Lung (tissue), 12 donors: Measurements from ENCODE around the gene FMO3. TPM values are rescaled to one million over a fixed set of nuclear protein-coding genes. Genes with fewer than 3 reads are reported as not detected.
A peak's percentile ranks its signal among the peaks of the same experiment; 100 is the strongest.

Source experiments
- ATAC-seq: fragments of 200-7000 bp; cut with Tn5 transposase; one replicate; pipeline ENCODE4 v1.9.1; 2020; ENCODE audit warnings: moderate number of reproducible peaks; ENCODE audit not compliant: insufficient read depth, low FRiP score
- DNase-seq, 3 donors: peaks; one replicate each; pipeline ENCODE4 v3.0.0-alpha.2; 2013 to 2017
- H3K27ac ChIP-seq, 2 donors: one replicate each; pipeline ENCODE4 v1.5.1; 2013; ENCODE audit warnings: mild to moderate bottlenecking in 2 of 2, moderate library complexity in 2 of 2, control low read depth in 1 of 2, inconsistent platforms in 1 of 2, low read depth in 1 of 2, low read length in 1 of 2
- H3K27me3 ChIP-seq, 3 donors: one replicate each; pipeline ENCODE4 v1.5.1; 2013; ENCODE audit warnings: low read length in 2 of 3; ENCODE audit not compliant: control insufficient read depth in 3 of 3, insufficient read depth in 3 of 3
- H3K36me3 ChIP-seq, 4 donors: one replicate each; pipeline ENCODE4 v1.5.1; 2013; ENCODE audit warnings: low read length in 4 of 4, mild to moderate bottlenecking in 1 of 4, moderate library complexity in 1 of 4; ENCODE audit not compliant: control insufficient read depth in 4 of 4, insufficient read depth in 4 of 4
- H3K4me1 ChIP-seq, 5 donors: one replicate each; pipeline ENCODE4 v1.5.1; 2013; ENCODE audit warnings: low read length in 5 of 5, mild to moderate bottlenecking in 2 of 5, moderate library complexity in 1 of 5; ENCODE audit not compliant: control insufficient read depth in 5 of 5, insufficient read depth in 5 of 5
- H3K4me3 ChIP-seq: one replicate; pipeline ENCODE4 v1.5.1; 2013; ENCODE audit warnings: mild to moderate bottlenecking, control low read depth, moderate library complexity
- H3K9ac ChIP-seq, 2 donors: one replicate each; pipeline ENCODE4 v1.5.1; 2013; ENCODE audit warnings: low read length in 2 of 2, control low read depth in 1 of 2; ENCODE audit not compliant: insufficient read depth in 1 of 2
- H3K9me3 ChIP-seq, 4 donors: one replicate each; pipeline ENCODE4 v1.5.1; 2013; ENCODE audit warnings: low read length in 3 of 4, mild to moderate bottlenecking in 1 of 4, moderate library complexity in 1 of 4; ENCODE audit not compliant: control insufficient read depth in 4 of 4, insufficient read depth in 3 of 4
- WGBS, 2 donors: extraction: QIAGEN DNeasy Blood & Tissue Kit; methylation state at CpG; one replicate each; pipeline ENCODE4 v1.1.7; 2013; 5-methylcytosine and 5-hydroxymethylcytosine counted together
- polyA plus RNA-seq, 2 donors: library from polyadenylated mRNA; stranded (reverse); fragments of 200-250 nt; gene quantifications; one replicate each; pipeline ENCODE4 v1.2.1, GENCODE V29; 2013
- total RNA-seq, 2 donors: library from RNA; depleted of rRNA in 1 of 2; stranded (reverse); fragments of >200 nt in 1 of 2; gene quantifications; one replicate each; pipeline ENCODE4 v1.2.1, GENCODE V29; 2014 to 2021
- TF ChIP-seq, protein P1 (sequence below): IDR thresholded peaks from 2 replicates; pipeline ENCODE4 v1.5.1; 2012; ENCODE audit warnings: mild to moderate bottlenecking; ENCODE audit errors: control extremely low read depth, extremely low read depth
- donor health status: control.
- donor health status: control.
- donor health status: Bipolar disorder and iron deficiency.
- donor health status: healthy.
- donor health status: DM: yes; HTN: yes; CAD: no.

FMO3 gene
- total and polyA plus RNA-seq, 4 donors: 2.0 to 9.0 (median 5.8) TPM

DNA sequence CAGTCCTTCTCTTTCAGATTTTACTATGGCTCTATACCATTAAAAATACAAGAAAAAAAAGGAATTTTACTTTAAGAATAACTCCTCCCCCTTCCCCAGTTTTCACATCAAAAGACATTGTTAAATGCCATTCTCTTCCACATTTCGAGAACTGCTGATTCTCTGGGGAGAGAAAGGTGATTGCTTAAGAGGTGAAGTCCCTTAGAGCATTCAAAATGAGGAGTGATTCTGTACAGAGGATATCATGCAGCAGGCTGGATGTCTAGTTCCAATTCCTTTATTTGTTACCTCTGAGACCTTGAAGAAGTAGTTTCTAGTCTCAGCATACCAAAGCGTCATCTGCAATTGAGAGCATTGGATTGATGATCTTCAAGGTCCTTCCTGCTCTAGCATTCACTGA lies 46.9 kb downstream of the FMO3 start:
- Histone ChIP-seq H3K9me3 (no peaks in the 10 kb centered on the region), H3K36me3 (no peaks in the 10 kb centered on the region), H3K4me1 (peaks cover 3 to 47% (median 32%) of the 10 kb centered on the region in 5 donors), H3K4me3 (no peak overlapping the region), H3K27ac (peak overlapping the region in 1 of 2 donors; percentile 9), H3K9ac (no peak overlapping the region), H3K27me3 (no peaks in the 10 kb centered on the region)
- ATAC-seq (no peak), DNase-seq (no peak)
- TF ChIP-seq, protein P1, sequence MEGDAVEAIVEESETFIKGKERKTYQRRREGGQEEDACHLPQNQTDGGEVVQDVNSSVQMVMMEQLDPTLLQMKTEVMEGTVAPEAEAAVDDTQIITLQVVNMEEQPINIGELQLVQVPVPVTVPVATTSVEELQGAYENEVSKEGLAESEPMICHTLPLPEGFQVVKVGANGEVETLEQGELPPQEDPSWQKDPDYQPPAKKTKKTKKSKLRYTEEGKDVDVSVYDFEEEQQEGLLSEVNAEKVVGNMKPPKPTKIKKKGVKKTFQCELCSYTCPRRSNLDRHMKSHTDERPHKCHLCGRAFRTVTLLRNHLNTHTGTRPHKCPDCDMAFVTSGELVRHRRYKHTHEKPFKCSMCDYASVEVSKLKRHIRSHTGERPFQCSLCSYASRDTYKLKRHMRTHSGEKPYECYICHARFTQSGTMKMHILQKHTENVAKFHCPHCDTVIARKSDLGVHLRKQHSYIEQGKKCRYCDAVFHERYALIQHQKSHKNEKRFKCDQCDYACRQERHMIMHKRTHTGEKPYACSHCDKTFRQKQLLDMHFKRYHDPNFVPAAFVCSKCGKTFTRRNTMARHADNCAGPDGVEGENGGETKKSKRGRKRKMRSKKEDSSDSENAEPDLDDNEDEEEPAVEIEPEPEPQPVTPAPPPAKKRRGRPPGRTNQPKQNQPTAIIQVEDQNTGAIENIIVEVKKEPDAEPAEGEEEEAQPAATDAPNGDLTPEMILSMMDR: no peak
- 62 to 64% methylated on average over 2 of the region's 2 CpGs for WGBS, 2 donors

DNA sequence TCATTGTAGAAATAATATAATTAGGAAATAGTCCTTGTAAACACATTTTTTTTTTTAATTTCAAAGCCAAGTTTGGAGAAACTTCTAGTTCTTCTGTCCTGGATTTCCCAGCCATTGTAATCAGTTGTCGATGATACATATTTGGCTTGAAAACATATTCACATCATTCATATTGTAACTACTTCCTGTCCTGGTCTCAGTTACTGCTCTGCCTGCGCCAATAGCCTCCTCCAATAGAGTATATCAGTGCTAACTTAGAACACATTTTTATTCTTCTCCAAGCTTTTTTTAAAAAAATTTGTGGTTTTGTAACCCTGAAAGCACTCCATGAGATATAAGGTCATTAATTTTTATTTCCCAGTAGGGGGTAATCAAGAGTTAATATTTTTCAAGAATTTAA lies 48.3 kb downstream of the FMO3 start:
- Histone ChIP-seq H3K4me3 (no peak overlapping the region), H3K27ac (no peak overlapping the region), H3K27me3 (no peaks in the 10 kb centered on the region), H3K4me1 (peaks cover 3 to 61% (median 44%) of the 10 kb centered on the region in 5 donors), H3K36me3 (no peaks in the 10 kb centered on the region), H3K9ac (no peak overlapping the region), H3K9me3 (no peaks in the 10 kb centered on the region)
- ATAC-seq (no peak), DNase-seq (peak in 2 of 3 donors; percentile 80 to 92)
- TF ChIP-seq, protein P1: no peak
- WGBS, 2 donors: 56 to 75% methylated on average over 2 of the region's 2 CpGs

DNA sequence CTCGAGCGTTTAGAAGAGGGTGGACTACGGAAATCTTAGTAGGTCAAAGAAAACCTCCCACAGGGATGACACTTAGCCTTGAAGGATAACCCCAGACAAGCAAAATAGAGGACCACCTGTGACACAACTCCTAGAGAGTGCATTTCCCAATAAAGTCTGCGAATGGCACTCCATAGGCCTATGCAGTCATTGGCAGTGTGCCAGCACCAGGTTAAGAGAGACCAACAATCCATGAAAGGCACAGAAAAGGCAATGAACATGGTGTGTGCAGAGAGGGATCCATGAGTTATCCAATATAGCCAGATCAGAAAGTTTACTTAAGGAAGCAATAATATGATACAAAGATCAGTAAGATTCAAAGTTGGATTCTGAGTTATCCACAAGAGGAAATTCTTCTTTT lies 49.2 kb downstream of the FMO3 start:
- Histone ChIP-seq H3K27ac (peak overlapping the region; percentile 63 to 80), H3K9ac (no peak overlapping the region), H3K27me3 (no peaks in the 10 kb centered on the region), H3K36me3 (no peaks in the 10 kb centered on the region), H3K9me3 (no peaks in the 10 kb centered on the region), H3K4me3 (no peak overlapping the region), H3K4me1 (peaks cover 3 to 64% (median 44%) of the 10 kb centered on the region in 5 donors)
- ATAC-seq: no peak
- WGBS, 2 donors: 76% methylated on average over 4 of the region's 4 CpGs
- TF ChIP-seq, protein P1: no peak
- no peak for DNase-seq

DNA sequence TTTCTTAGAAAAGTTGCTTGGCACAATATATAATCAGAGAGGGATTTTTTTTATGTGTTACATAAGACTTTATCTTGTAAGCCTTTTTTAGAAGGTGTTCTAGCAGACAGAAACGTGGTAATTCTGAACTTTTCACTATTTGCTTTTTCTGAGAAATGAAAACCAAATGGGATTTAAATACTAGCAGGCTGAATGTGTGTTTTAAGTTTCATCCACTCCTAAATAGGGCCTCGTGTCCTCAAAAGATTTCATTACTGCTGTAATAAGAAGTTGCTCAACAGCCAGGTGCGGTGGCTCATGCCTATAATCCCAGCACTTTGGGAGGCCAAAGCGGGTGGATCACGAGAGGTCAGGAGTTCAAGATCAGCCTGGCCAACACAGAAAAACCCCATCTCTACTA lies 49.7 kb downstream of the FMO3 start:
- ATAC-seq: no peak
- Histone ChIP-seq H3K27ac (peak overlapping the region; percentile 63 to 83), H3K4me1 (peaks cover 3 to 64% (median 44%) of the 10 kb centered on the region in 5 donors), H3K36me3 (no peaks in the 10 kb centered on the region), H3K27me3 (no peaks in the 10 kb centered on the region), H3K9me3 (no peaks in the 10 kb centered on the region), H3K9ac (no peak overlapping the region), H3K4me3 (no peak overlapping the region)
- 58 to 80% methylated on average over 5 of the region's 5 CpGs for WGBS, 2 donors
- TF ChIP-seq, protein P1: no peak
- no peak for DNase-seq
